Prostate gland (tissue), 2 donors: ENCODE measurements around the gene KLK4.
A peak's percentile ranks its signal among the peaks of the same experiment; 100 is the strongest.

Experiments used
- POLR2AphosphoS5 ChIP-seq: sonication (generic); formaldehyde crosslinking; IDR thresholded peaks from one replicate; pipeline ENCODE4 v1.6.1; 2017; ENCODE audit warnings: antibody characterized with exemption
- TF ChIP-seq, protein P1 (sequence below), 4 experiments: fragments of 200-600 bp in 2 of 4; fragments of 450-650 bp in 2 of 4; sonication (generic) in 2 of 4; IDR thresholded peaks; 1 replicate in 3 of 4; 2 replicates in 1 of 4; pipeline ENCODE4 v1.5.1; 2016 to 2019; ENCODE audit warnings: antibody characterized with exemption in 4 of 4, mild to moderate bottlenecking in 2 of 4, moderate library complexity in 2 of 4

DNA sequence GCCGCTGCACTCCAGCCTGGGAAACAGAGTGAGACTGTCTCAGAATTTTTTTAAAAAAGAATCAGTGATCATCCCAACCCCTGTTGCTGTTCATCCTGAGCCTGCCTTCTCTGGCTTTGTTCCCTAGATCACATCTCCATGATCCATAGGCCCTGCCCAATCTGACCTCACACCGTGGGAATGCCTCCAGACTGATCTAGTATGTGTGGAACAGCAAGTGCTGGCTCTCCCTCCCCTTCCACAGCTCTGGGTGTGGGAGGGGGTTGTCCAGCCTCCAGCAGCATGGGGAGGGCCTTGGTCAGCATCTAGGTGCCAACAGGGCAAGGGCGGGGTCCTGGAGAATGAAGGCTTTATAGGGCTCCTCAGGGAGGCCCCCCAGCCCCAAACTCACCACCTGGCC lies 38.1 kb downstream of the KLK4 start, which contains the start of gene KLK2:
- TF ChIP-seq, protein P1, sequence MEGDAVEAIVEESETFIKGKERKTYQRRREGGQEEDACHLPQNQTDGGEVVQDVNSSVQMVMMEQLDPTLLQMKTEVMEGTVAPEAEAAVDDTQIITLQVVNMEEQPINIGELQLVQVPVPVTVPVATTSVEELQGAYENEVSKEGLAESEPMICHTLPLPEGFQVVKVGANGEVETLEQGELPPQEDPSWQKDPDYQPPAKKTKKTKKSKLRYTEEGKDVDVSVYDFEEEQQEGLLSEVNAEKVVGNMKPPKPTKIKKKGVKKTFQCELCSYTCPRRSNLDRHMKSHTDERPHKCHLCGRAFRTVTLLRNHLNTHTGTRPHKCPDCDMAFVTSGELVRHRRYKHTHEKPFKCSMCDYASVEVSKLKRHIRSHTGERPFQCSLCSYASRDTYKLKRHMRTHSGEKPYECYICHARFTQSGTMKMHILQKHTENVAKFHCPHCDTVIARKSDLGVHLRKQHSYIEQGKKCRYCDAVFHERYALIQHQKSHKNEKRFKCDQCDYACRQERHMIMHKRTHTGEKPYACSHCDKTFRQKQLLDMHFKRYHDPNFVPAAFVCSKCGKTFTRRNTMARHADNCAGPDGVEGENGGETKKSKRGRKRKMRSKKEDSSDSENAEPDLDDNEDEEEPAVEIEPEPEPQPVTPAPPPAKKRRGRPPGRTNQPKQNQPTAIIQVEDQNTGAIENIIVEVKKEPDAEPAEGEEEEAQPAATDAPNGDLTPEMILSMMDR (IDR thresholded peaks at IDR 0.05), result no peak
- peak; percentile 96 for TF ChIP-seq POLR2AphosphoS5
